ENCODE data around the gene STXBP5.

Gene STXBP5

DNA sequence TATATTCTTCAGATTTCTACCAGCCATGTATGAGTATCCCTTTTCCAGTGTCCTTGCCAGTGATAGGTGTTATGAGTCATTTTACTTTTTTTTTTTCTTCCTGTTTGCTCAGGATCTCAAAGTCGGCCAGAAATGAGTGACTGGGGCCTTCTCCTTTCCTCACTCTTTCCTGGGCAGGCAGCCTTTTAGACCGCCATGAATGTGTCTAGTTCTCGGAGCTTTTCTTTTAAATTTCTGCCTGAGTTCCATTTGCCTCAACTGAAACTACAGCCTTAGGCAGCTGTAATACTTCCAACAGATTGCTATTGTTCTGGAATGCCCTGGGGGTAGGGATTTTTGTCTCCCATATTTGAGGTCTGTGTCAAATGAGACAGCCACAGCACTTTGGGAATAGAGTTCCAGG lies 83.7 kb downstream of the STXBP5 start:
- no peak for DNase-seq (ENCODE audit: low read depth in 2 of 3, low spot score in 2 of 3)

DNA sequence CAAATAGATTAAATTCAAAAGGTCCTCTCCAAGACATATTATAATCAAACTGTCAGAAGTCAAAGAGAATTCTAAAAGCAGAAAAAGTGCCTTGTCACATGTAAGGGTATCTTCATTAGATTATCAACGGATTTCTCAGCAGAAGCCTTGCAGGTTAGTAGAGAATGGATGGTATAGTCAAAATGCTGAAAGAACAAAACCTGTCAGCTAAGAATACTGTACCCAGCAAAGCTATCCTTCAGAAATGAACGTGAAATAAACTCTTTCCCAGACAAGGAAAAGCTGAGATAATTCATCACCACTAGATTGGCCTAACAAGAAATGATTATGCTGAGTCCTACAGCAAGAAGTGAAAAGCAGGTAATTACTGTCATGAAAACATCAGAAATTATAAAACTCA lies 92.9 kb downstream of the STXBP5 start:
- DNase-seq (ENCODE audit: low read depth in 2 of 3, low spot score in 2 of 3) = no peak

DNA sequence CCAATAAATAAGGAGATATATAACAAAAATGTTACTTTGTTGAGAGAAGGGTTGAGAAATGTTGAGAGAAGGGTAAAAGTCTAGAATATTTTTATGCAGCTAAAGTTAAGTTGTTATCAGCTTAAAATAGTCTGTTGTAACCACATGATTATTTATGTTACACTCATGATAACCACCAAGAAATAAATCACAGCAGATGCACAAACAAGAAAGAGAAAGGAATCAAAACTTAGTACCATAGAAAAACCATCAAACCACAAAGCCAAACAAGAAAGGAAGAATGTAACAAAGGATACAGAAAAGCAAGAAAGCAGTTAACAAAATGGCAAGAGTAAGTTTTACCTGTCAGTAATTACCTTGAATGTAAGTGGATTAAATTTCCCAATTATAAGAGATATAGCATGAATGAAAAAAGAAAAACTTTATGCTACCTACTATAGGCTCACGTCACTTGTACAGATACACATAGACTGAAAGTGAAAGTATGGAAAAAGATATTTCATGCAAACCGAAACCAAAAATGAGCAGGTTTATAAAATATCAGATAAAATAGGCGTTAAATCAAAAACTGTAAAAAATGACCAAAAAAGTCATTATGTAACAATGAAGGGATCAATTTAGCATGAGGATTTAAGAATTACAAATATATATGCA lies 93.6 kb downstream of the STXBP5 start:
- DNase-seq (ENCODE audit: low read depth in 2 of 3, low spot score in 2 of 3) = no peak

DNA sequence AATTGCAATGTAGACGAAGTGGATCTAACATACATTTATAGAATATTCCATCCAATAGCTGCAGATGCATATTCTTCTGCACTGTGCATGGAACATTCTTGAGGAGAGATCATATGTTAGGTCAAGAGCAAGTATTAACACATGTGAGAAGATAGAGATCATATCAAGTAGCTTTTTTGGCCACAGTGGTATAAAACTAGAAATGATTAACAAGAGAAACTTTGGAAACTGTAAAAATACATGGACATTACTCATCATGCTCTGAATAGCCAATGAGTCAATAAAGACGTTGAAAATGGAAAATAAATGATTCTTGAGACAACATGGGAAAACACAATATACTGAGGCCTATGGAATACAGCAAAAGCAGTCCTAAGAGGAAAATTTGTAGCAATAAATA lies 94.2 kb downstream of the STXBP5 start:
- DNase-seq (ENCODE audit: low read depth in 2 of 3, low spot score in 2 of 3) = no peak

DNA sequence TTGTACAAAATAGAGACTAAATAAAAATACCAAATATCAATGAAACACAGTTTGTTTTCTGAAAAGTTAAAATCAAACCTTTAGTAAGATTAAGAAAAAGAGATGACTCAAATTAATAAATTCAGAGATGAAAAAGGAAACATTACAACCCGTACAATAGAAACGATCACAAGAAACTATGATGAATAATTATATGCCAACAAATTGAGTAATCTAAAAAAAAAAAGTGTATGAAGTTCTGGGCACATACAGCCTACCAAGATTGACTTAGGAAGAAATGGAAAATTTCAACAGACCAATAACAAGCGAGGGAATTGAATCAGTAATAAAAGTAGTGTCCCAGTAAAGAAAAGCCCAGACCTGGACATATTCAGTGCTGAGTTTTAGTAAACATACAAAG lies 94.8 kb downstream of the STXBP5 start:
- no peak for DNase-seq (ENCODE audit: low read depth in 2 of 3, low spot score in 2 of 3)

DNA sequence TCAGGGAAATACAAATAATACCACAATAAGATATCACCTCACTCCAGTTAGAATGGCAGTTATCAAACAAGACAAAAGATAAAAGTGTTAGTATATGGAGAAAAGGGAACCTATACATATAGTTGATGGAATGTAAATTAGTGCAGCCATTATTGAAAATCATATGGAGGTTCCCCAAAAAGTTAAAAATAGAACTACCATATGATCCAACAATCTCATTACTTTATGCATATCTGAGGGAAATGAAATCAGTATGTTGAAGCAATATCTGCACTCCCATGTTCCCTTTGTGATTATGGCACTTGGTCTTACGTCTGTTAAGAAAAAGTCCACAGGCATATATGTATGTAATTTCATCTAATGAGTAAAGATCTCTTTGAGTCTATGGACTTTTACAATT lies 96.9 kb downstream of the STXBP5 start:
- DNase-seq (ENCODE audit: low read depth in 2 of 3, low spot score in 2 of 3) = no peak

DNA sequence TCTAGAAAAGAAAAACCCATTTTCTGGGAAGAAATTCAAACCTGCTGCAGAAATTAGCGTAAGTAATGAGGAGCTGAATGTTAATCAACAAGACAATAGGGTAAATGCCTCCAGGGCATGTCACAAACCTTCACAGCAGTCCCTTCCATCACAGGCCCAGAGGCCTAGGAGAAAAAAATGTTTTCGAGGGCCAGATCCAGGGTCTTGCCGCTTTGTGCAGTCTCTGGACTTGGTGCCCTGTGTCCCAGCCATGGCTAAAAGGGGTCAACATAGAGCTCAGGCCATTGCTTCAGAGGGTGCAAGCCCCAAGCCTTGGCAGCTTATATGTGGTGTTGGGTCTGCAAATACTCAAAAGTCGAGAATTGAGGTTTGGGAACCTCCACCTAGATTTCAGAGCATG lies 99.8 kb downstream of the STXBP5 start:
- no peak for DNase-seq (ENCODE audit: low read depth in 2 of 3, low spot score in 2 of 3)

DNA sequence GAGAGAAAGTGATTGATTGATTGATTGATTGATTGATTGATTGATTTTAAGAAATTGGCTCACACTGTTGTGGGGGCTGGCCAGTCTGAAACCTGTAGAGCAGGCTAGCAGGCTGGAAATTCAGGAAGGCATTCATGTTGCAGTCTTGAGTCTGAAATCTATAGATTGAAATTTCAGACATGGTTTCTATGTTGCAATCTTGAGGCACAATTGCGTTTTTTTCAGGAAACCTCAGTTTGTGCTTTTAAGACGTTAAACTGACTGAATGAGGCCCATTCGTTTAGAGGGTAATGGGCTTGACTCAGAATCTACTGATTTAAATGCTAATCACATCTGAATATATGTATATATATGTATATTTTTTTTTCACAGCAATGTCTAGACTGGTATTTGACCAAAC lies 106.3 kb downstream of the STXBP5 start:
- DNase-seq (ENCODE audit: low read depth in 2 of 3, low spot score in 2 of 3) = no peak

DNA sequence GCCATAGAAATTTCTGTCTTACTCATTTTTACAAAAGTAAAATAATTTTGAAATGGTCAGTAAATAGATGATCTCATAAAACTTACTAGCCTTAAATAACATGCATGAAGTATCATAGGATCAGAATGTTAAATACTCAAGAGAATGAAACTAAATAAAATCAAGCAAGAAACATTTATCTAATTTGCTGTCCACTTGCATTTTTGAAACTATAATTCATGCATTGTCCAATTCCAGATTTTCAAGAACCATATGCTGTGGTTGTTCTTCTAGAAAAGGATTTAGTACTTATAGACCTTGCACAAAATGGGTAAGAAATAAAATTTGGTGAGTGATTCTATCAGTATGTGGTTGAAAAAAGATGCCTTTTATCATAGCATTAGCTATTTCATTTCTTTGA lies 107.0 kb downstream of the STXBP5 start:
- no peak for DNase-seq (ENCODE audit: low read depth in 2 of 3, low spot score in 2 of 3)

DNA sequence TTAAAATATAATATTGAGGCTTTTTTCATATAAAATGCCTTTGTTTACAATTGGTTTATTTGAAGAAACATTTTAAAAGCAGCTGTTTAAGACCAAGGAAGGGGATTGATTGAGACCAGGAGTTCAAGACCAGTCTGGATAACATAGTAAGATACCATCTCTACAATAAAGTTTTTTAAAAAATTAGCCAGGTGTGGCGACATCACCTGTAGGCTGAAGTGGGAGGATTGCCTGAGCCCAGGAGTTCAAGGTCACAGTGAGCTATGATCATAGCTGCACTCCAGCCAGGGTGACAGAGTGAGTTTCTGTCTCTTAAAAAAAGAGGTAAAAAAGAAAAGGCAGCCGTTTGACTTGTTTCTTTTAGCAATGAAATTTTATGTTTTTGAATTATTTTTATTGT lies 117.0 kb downstream of the STXBP5 start:
- DNase-seq (ENCODE audit: low read depth in 2 of 3, low spot score in 2 of 3) = no peak

DNA sequence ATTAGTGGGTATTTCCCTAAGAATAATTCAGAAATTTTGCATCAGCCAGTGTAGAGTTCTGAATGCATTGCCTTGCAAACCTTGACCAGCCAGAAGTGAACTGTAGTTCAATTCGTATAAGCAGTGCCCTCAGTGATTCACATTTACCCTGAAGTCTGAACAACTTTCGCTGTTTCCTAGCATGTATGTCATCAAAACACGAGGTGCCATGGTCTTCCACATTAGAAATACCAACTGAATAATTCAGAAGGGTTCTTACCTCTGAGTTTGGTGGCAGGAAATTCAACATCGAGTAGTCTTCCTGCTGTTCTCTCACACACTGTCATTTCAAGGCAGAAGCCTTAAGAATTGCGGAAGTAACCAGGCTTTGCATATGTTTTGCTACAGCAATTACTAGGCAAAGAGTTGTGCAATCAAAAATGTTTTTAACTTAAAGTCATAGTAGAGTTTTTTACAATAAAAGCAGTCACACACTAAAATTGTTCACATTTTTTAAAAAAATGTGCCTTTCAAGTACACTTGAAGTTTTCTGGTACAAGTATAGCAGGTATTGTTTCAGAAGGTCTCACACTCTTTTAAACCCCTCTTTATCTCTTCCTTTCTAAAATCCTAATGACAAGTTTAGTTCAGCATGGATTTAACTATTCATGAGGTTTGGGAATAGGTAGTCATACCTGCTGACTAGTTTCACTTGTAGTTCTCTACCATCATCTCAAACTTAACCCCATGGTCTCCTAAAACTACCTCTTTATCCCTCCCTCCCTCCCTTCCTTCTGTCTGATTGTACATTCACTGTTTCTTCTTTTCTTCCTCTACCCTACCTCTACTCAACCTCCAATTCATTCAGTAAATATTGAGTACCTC lies 118.3 kb downstream of the STXBP5 start:
- DNase-seq (ENCODE audit: low read depth in 2 of 3, low spot score in 2 of 3) = no peak

DNA sequence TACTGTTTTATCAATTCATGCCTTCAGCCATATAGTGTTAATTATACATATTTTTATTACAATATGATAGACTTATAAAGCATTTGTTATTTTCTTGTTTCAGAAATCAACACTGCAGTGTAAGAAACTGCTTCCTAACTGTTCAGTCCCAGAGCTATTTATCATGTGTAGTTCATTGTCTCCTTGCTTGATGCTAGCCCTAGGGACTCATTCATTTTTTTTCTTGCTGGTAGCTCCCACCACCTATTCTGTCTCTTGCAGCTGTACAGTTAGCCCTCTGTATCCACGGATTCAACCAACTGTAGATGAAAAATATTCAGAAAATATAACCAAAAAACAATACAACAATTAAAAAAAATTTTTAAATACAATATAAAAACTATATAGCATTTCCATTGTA lies 121.3 kb downstream of the STXBP5 start:
- DNase-seq (ENCODE audit: low read depth in 2 of 3, low spot score in 2 of 3) = no peak

DNA sequence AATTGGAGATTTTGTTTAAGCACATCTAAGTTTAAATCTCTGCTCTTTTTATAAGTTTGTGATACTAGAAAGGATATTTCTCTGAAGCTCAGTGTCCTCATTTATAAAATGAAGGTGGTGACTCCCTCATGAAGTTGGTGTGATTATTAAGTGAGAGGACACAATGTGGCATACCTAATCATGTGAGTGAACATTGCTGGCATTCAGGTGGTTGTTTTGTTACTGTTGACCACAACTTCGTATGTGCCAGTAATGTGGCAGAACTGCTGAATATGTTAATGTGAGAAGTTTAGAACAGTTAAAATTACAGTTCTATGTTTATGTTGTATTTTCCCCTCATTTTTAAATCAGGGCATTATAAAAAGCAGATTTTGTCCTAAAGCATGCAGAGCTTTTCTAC lies 127.2 kb downstream of the STXBP5 start:
- no peak for DNase-seq (ENCODE audit: low read depth in 2 of 3, low spot score in 2 of 3)

DNA sequence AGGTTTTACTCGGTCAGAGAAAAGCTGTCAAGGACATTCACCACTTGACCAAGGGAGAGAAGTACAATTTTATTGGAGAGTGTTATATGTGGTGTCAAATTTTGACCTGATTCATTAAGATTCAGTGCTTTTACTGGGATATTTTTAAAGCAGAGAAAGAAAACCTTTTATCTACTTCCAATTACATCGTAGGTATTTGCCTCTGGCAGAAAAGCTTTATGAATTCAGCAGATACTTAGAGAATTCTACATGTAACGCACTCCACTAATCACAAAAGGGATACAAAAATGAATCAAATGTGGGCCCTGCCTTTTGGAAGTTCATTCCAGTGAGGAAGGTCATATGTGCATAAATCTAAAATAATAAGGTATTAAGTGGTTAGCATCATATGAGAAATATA lies 133.7 kb downstream of the STXBP5 start:
- no peak for DNase-seq (ENCODE audit: low read depth in 2 of 3, low spot score in 2 of 3)

DNA sequence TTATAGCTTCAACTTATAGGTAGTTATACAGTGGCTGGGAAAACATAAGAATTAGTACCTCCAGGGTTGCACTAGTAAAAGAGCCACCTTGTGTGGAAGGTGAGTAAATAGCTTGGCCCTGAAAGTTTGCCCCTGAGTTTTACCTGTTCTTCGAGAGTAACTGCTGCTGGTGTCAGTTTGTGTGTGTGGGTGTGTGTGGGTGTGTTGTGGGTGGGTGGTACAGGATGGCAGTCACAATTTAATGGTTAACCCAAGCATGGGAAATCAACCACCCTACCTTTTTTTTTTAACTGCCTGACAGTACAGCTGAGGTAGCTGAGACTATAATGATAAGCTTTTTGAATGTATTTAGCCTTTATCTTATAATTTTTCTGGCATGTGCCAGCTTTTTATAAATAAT lies 137.3 kb downstream of the STXBP5 start:
- DNase-seq (ENCODE audit: low read depth in 2 of 3, low spot score in 2 of 3) = no peak

DNA sequence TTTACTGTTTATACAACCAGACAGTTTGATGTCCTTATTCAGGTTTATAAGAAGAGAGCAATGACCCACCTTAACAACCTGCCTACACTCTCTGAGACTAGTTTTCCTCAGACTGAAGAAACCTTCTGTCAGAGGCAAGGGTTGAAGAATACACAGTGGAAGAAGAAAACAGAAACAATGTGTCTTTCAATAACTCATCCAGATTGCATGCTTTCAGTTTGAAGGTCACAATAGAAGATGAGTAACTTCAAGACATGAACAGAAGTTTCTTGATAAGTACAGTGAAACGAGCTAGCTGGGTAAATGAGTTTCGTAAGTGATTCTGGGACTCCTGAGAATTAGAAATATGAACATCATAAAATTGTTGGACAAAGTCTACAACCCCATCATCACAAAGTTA lies 141.7 kb downstream of the STXBP5 start:
- DNase-seq (ENCODE audit: low read depth in 2 of 3, low spot score in 2 of 3) = no peak

DNA sequence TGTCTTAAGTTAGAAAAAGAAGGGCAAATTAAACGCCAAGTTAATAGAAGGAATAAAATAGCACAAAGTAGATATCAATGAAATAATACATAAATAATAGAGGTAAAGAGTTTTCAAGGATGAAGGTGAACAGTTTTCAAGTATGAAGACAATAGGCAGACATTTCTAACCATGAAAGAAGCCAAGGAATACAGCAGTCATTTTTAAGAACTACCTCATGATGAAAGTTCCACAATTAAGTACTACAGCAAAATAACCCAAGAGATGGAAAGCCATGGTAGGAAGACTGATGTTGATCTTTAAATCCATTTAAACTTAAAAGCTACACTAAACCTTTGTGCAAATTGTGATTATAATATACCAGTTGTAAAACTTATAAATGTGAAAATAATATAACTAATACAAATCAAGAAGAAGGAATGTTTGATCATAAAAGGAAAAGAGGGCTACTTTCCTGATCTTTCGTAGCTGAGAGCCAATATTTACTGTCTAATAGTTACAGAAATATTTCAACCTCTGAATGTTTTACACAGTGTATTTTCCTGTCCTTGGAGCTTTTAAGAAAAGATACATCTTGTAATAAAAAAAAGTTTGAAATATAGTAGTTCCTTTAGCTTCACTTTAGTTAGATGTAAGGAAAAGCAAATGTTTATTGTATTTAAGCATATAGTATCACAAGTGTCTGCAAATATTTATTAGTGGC lies 143.1 kb downstream of the STXBP5 start:
- no peak for DNase-seq (ENCODE audit: low read depth in 2 of 3, low spot score in 2 of 3)

DNA sequence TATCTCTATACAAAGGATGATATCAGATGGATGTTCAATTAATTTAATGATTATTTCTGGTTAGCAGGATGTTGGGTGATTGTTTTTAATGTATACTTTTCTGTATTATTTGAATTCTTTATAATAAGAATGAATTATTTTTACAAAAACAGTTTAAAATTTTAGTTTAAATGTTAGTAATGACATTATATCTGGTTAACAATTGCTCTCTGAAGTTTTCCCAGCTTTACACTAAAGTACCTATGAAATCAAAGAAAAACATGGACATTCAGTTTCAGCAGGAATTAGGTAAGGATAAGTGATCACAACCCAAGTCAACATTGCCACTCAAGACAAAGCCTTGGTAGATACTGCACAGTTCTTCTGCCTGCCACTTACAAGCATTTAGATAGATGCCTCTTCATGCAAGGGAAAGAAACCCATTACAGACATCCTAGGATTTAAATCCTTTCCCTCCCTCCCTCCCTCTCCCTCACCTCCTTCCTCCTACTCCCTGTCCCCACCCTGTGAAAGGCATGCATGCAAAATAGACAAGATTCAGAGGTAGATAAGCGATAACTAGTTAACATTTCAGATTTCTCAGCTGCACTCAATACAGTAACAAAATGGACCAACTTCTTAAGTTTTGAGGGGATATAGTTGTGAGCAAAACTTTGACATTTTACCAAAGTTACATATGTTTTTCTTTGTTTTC lies 143.8 kb downstream of the STXBP5 start:
- DNase-seq (ENCODE audit: low read depth in 2 of 3, low spot score in 2 of 3) = no peak

DNA sequence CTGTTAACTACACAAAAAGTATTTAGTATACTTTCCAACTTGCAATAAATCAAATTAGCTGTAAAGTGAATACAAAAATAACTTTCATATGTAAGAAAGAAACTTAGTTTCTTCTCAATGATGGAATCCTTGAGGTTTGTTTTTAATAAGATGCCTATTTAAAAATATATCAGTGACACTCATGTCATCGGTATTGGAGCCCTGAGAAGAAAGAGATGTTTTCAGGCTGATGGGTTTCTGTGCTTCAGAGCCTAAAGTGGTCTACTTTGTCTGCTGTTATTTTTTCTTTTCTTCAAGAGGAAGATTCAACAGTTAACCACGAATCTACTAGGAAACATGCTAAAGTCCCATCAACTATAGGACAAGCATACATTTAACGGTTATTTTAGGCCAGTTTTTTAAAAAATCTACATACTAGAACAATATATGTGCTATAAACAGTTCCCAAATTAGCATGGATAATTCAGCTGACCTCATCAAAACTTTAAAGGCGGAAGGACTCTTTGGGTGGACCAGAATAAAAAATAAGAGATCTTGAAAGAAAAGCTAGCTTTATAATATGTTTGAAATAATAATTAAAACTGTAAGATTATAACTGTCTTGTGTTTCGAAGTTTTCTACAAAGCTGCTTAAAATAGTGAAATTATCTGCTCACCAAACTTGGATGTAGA lies 157.2 kb downstream of the STXBP5 start:
- no peak for DNase-seq (ENCODE audit: low read depth in 2 of 3, low spot score in 2 of 3)

DNA sequence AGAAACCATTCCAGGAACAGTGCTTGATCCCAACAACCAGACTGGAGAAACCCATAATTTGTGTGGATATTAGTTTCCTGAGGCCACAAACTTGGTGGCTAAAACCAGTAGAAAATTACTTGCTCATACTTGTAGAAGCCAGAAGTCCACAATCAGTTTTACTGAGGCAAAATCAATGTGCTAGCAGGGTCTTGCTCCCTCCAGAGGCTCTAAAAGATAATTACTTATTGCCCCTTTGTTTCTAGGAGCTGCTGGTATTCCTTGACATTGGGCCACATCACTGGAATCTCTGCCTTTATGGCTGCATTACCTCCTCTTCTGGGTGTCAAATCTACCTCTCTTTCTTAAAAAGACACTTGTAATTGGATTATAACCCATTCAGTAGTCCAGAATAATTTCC lies 162.1 kb downstream of the STXBP5 start:
- DNase-seq (ENCODE audit: low read depth in 2 of 3, low spot score in 2 of 3) = no peak

DNA sequence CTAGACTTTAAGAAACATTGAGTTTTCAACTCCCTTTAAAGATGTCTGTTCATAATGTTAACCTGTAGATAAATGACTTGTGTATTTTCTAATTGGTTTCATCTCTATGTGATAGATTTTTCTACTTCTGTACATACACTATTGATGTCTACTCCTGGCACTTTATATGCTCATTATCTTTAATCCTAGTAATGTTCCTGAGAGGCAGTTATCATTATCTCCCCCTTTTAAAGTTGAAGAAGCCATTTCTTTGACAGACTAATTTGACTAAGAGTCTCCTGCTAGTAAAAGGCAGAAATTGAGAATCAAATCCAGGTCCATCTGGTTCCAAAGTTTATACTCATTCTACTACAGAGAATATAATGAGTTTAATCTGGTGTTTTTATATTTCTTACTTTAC lies 167.1 kb downstream of the STXBP5 start:
- no peak for DNase-seq (ENCODE audit: low read depth in 2 of 3, low spot score in 2 of 3)

All from activated CD8-positive, alpha-beta memory T cell treated with anti-CD3 and anti-CD28 coated beads for 48 hours (primary cell).